Activated gamma-delta T cell treated with Interleukin-2 at 50 U/mL for 16 hours (primary cell): ENCODE data around the gene ZNF805.
"Not testable (repeated sequence)": the region's sequence is repeated elsewhere in the genome, so short reads cannot be mapped to it uniquely, and the experiment has no call there.

Experiments used
- DNase-seq: peaks from one replicate; pipeline ENCODE4 v3.0.0-alpha.2; 2020

The ZNF805 gene

DNA sequence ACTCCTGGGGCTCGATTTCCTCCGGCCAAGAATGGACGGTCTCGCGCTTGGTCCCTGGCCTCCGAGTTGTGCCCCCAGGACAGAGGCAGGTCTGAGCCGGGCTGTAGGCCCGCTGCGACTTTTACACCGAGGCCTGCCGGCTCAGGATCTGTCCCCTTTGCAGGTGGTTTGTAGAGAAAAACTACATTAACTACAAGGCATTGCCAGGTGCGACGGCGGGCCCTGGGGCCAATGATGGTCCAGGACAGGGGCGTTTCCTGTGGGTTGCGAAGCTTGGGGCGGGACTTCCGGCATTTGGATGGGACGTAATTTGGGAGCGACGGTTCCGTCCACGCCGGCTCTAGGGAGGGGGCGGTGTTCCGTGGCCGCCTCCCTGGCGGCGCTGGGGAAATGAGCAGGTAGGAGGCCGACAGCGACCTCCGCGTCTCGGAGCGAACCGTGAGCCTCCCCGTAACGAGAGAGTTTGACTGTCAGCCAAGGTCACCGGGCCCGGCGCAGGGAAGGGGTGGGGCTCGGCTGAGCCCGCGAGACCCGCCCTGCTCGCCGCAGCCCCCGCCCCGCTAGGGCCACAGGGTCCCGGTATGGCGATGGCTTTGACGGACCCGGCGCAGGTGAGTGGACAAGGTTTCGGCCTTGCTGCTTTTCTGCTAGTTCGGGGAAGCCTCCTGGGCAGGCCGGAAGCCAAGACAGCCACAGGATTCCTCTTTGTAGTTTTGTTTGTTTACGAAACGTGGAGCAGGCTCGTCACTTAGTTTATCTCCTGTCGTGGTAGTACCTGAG is at the start of gene ZNF805:
ZNF805 (plus strand) TSS at position 322 of the 780 bp plus-strand sequence; CDS start at position 582, 260 bp downstream.
- peak; percentile 97 for DNase-seq

DNA sequence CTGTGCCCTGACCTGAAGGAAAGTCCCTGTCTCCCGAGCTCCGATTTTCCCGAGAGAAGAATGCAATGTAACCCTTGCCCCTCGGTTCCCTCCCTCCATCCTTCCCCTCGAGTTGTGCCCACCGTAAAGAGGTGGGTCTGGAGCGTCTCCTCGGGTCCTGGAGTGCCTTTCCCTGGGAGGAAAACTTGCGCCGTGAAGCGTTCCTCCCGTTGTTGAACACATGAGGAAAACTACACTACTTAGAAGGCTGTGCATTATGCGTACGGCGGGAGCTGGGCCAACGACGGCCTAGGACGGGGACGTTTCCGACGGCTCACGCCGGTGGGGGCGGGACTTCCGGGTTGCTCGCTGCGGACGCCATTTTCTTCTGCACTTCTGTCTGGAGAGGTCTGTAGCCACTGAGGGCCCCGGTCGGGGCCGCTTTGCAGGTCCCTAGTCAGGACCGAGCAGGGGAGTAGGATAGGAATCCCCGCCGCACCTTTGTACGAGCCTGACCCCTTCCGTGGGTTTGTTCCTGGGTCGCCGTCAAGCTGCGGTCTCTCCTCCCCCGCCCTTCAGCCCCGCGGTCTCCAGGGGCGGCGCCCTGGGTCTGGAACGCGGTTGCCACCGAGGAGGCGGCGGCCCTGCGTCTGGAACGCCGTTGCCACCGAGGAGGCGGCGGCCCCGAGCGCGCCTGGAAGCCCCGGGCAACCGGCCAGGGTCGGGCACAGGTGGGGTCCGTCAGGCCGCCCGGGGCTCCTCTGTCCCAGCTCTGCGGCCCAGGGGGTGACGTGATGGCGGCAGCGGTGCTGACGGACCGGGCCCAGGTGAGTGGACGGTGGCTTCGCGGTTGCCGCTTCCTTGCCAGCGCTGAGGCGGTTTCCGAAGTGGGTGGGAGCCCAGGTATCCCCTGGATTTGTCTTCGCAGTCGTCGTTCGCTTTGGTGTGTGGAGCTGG is 49.0 kb upstream of the ZNF805 start, which contains the start of gene ZNF264:
ZNF264 (plus strand) TSS at position 360 of the 936 bp plus-strand sequence; CDS start at position 774, 414 bp downstream.
- DNase-seq = peak; percentile 92

DNA sequence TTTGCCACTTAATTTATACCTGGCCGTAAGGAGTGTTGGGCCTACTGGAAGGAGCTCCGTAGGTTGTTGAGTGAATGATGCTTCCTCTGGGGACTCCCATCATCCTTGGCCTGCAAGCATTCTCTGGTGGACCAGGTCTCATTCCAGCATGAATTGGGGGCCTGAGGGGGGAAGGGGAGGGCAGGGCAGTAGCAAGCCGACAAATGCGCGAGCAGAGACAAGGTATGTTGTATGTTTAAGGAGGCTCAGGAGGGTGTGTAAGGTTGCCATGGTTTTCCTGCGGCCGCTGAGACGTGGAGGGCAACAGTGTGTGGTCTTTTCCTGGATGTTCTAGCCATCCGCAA is 48.4 kb upstream of the ZNF805 start:
- DNase-seq = no peak

DNA sequence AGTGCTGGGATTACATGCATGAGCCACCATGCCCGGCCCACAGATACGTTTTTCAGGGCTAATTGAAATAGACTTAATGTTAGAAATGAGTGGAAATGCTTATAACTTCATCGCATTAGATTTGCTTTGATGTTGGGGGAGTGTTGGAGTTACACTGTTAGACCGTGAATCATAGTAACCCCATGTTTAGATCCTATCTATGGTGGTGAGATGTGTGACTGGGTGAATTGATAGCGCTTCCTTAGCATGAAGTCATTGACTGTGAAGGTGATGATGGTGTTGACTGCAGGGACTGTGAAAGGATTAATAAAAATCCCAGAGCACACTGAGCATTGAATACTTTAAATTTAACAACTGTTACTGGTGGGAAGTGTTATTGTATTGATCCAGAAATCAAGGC is 47.4 kb upstream of the ZNF805 start:
- no peak for DNase-seq

DNA sequence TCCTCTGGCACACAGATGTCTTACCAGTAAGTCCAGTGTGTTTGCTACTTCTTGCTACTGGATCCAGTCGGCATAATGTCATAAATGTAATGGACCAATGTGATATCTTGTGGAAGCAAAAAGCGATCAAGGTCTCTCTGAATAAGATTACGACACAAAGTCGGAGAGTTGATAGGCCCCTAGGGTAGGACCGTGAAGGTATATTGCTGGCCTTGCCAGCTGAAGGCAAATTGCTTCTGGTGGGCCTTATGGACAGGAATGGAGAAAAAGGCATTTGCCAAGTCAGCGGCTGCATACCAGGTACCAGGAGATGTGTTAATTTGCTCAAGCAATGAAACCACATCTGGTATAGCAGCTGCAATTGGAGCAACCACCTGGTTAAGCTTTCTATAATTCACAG is 42.6 kb upstream of the ZNF805 start:
- not testable (repeated sequence) for DNase-seq

DNA sequence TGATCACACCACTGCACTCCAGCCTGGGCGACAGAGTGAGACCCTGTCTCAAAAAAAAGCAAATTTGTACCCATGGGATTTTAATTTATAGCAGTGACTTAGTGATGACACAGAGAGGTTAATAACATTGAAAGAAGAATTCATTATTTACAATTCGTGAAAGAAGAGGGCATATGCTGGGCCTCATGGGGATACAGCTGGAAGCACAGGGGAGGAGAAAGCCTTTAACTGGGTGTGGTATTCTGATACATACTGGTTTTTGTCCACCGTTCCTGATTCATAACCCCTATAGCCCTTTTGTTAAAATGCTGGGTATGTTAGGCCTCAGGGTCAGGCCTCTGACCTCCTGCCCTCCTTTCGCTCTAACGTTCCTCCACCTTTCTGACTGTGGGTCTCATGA is 38.3 kb upstream of the ZNF805 start:
- DNase-seq = no peak

DNA sequence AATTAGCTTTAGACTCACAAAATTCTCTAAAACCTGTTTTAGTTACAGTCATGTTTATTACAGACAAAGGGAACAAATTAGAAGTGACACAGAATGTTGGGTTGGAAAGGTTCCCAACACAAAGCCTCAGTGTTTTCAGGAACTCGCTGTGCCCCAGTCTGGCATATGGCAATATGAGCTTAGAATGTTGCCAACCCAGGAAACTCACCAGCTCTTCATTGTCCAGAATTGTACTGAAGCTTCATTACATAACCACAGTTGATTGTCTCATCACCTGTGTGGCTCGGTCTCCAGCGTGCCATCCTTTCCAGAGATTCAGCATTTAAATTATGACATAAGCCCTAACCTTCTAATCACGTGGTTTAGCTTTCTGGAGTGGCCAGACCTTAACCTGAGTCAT is 30.1 kb upstream of the ZNF805 start:
- no peak for DNase-seq

DNA sequence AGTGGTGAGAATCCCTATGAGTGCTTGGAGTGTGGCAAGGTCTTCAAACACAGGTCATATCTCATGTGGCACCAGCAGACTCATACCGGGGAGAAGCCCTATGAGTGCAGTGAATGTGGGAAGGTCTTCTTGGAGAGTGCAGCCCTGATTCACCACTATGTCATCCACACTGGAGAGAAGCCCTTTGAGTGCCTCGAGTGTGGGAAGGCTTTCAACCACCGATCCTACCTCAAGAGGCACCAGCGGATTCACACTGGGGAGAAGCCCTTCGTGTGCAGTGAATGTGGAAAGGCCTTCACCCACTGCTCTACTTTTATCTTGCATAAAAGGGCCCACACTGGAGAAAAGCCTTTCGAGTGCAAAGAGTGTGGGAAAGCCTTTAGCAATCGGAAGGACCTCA is 28.3 kb upstream of the ZNF805 start:
- no peak for DNase-seq

DNA sequence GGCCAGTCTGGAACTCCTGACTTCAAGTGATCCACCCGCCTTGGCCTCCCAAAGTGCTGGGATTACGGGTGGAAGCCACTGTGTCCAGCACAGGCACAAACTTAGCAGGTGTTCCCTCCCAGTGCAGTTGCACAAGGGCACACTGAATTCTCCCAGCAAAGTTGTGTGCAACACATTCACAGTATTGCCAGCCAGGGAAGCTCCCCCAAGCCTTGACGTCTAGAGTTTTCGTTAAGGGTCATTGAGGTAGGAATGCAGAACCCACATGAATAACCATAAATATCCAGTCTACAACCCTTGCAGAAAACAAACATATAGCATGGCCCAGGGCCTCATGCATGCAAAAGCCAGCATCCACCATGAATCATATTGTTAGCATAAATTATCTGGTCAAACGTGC is 12.9 kb upstream of the ZNF805 start:
- no peak for DNase-seq

DNA sequence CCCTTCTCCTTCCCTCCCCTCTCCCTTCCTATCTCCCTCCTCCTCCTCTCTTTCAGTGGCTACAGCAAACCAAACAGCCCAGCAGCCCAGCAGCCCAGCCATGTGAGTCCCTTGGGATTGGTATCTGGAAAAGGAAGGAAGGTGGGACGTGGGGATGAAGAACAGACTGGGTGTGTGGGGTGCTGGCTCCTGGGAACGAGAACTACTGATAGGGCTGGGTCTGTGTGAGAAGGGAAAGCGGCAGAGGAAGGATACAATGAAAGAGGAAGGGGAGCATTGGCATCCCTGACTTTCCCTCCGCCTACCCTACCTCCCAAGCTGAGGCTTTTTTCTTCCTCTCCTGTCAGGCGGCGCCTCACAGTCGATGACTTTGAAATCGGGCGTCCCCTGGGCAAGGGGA is 8.7 kb upstream of the ZNF805 start:
- DNase-seq = no peak

DNA sequence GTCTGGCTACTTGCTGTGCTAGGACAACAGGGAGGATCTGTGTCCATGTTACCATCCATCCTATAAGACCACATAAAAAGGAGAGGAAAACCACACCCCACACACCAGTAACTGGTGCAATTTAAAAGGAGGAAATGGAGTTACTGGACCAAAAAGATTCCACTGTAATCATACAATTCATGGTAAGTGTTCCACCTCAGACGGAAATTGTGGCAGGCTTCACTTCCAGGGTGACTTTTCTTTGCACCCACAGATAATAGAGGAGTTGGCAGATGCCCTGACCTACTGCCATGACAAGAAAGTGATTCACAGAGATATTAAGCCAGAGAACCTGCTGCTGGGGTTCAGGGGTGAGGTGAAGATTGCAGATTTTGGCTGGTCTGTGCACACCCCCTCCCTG is 7.2 kb upstream of the ZNF805 start:
- DNase-seq = no peak

DNA sequence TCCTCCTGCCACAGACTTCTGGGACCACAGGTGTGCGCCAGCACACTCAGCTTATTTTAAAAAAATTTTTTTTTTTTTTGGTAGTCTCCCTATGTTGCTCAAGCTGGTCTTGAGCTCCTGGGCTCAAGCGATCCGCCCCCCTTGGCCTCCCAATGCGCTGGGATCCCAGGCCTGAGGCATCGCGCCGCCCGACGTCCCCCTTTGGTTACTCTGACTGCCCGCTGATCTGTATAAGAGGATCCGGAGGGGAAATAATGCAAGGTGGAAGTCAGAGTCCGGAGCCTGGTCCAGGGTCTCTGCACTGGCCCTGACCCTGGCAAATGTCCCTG is 486 bp upstream of the ZNF805 start:
- no peak for DNase-seq

DNA sequence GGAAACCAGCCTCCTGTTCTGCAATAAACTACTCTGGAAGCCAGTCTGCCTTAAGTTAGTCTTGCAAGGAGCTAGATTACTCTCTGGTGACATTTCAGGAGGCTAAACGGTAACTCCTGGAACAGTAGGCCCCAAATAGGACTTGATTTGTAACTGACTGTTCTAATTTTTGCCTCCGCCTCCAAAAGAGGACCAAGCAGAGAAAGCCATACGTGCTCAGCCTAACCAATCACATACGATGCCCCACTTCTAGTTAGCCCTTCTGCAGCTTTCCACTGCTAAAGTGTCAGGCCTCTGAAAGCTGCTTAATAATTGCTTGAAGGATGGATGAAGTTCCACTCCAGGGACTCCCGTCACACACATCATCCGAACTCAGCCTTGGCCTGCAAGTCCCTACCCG is 744 bp downstream of the ZNF805 start:
- DNase-seq = no peak

DNA sequence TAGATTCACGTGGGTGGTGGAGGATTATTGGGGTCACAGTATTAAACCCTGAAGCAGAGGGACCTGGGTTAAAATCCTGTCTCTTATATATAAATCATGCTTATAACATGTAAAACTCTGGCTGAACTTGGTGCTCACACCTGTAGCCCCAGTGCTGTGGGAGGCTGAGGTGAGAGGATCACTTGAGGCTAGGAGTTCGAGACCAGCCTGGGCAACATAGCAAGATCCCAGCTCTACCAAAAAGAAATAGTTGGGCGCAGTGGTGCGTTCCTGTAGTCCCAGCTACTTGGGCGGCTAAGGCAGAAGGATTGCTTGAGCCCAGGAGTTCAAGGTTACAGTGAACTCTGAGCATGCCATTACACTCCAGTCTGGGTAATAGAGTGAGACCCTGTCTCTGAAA is 2.4 kb downstream of the ZNF805 start:
- DNase-seq = no peak

DNA sequence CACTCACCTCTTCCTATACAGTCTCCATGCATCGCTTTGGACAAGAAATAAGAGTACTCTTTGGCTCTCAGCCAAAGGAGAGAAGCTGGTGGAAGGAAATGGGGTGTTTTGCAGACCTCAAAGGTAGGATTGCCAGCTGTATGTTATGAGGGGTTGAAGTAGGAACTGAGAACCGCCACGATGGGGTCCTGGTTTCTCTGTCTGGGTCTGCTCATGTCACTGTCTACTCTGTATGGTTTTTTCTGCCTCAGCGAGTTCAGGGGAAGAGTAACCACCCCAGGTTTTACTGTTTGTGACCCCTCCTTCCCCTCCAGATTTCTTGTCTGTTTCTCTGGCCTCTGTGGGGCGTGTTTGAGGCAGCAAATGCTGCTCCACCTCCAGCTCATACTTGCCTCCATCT is 4.1 kb downstream of the ZNF805 start:
- DNase-seq = no peak

DNA sequence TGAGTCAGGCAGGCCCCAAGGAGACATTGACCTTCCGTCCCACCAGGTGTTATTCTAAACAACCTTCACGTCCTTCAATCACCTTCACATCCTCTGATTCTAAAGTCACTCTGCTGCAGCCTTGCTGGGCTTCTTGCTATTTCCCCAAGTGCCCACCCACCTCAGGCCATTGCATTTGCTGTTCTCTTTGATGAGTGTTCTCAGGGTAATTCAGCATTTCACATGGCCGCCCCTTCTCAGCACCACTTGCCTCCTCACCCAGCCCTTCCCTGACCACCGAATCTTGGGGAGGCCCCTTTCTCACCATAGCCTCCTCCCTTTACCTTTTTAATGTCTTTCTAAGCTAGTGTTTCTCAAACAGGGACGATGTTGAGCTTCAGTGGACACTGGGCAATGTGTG is 4.6 kb downstream of the ZNF805 start:
- no peak for DNase-seq

DNA sequence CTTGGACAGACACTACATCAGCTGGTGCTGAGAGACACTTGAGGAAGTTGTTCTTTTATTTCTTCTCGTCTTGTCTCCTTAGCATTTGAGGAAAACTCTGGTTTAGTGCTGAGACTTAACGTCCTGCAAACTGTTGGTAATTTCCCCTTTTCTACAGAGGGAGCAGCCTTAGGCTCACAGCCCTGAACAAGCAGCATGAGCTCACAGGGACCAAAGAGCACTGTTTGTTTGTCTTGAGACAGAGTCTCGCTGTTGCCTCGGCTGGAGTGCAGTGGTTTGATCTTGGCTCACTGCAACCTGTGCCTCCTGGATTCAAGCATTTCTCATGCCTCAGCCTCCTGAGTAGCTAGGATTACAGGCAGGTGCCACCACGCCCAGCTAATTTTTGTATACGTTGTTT is 5.5 kb downstream of the ZNF805 start:
- no peak for DNase-seq

DNA sequence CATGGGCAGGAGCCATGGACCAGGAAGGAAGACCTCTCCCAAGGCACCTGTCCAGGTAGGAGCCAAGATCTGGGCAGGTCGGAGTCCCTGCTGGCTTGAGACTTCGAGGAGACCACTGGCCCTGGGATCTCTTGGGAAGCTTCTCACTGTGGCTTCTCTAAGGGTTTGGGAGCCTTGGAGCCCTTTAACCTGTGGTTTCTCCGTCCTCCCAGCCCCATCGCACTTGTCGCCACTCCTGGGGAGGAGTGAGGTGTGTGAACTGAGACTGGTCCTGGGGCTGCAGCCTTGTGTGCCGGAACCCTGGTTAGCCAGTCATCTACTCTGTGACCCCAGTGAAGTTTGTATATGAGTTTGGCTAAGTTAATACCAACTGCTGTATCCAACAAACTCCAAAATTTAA is 8.2 kb downstream of the ZNF805 start:
- no peak for DNase-seq

DNA sequence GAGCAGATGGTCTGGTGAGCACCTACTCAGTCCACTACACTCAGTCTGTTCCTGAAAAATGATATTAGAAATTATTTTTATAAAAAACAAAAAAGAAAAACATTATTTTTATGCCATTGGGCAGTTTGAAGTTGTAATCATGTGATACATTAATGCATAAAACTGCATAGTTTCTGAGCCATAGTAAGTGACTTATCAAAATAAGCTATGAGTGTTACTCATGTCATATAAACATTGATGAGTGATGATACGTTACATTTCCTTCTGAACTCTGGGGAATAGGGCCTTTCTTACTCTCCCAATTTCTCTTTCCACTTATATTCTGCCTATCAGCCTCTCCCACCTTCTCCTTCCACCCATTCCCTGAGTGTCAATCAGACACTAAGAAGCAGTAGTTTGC is 8.9 kb downstream of the ZNF805 start:
- no peak for DNase-seq

DNA sequence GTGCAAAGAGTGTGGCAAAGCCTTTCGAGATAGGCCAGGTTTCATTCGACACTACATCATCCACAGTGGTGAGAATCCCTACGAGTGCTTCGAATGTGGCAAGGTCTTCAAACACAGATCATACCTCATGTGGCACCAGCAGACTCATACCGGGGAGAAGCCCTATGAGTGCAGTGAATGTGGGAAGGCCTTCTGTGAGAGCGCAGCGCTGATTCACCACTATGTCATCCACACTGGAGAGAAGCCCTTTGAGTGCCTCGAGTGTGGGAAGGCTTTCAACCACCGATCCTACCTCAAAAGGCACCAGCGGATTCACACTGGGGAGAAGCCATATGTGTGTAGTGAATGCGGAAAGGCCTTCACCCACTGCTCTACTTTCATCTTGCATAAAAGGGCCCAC is 13.3 kb downstream of the ZNF805 start:
- not testable (repeated sequence) for DNase-seq

DNA sequence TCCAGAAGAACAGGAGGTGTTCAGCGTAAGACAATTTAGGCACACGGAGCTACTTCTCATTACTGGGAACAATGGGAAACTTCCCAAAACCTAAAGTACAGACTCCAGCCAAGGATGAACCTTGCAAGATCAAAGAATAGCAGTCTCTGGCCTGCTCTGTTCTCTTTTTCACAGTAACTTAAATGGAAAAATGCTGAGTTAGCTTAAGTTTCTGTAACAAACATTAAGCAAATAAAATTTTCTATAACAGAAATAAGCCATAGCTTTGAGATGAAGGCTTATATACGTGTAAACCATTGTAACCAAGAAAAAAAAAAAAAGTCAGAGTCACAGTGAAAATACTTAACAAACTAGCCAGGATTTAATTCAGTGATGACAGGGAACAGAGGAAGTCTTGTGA is 21.6 kb downstream of the ZNF805 start:
- no peak for DNase-seq

DNA sequence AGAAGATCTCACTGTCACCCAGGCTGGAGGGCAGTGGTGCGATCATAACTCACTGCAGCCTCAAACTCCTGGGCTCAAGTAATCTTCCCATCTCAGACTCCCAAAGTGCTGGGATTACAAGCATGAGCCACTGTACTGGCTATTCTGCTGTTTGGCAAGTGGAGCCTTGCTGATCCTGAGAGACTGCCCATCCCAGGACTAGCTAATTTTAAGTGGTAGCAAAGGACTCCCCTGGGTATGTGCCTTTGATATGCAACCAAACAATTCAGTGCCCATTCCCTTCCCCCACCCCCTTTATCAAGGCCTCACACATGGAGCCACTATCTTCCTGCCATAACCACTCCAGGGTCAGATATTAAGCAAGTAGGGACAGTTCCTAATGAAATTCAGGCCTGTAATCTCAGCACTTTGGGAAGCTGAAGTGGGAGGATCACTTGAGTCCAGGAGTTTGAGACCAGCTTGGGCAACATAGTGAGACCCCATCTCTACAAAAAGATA is 22.9 kb downstream of the ZNF805 start:
- no peak for DNase-seq

DNA sequence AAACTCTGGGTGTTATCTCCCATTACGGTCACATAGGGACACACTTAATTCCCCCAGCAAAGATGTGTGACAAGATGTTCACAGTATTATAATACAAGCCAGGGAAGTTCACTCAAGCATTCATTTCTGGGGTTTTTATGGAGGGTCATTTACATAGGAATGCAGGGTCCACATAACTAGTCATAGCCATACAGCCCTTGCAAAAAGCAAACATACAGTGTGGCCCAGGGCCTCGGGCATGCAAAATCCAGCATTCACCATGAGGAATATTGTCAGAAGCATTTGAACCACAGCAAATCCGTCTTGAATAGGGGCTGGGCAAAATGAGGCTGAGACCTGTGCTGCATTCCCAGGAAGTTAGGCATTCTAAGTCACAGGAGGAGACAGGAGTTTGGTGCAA is 26.9 kb downstream of the ZNF805 start:
- no peak for DNase-seq
